K562 (cell line): ENCODE results near the gene LEPROT. TPM values are rescaled to one million over a fixed set of nuclear protein-coding genes. Genes with fewer than 3 reads are reported as not detected.

Experiments used
- ATAC-seq: fragments of 200-7000 bp; cut with Tn5 transposase; 3 replicates; pipeline ENCODE4 v1.9.1; 2020; ENCODE audit warnings: moderate library complexity
- BruUV-seq: library from RNA; stranded (reverse); fragments of 400-500 nt; replicated peaks from 2 replicates; lab custom pipeline; 2021; lab: Mats Ljungman, UMichigan
- CTCF ChIA-PET: fragments of 300-600 bp; formaldehyde crosslinking; extraction: SDS; loops from one replicate; lab custom pipeline; 2021; ENCODE audit warnings: low intra/inter-chr PET ratio; lab: Yijun Ruan, JAX
- POLR2A ChIA-PET: fragments of 300-600, 350-650 bp; sonication (Branson Sonifier 250); formaldehyde crosslinking; extraction: SDS; loops from one replicate; lab custom pipeline; 2021; ENCODE audit warnings: antibody characterized with exemption, inconsistent platforms; lab: Yijun Ruan, JAX
- DNase-seq, 4 experiments: peaks; one replicate each; pipeline versions ENCODE4 v3.0.0 to v3.0.0-alpha.2; 2011 to 2018; ENCODE audit warnings: low spot score in 3 of 4, mixed read lengths in 3 of 4; ENCODE audit errors: extremely low read depth in 1 of 4
- FAIRE-seq: peaks from 2 replicates; lab custom pipeline; 2011; peaks lifted over from hg19 to GRCh38; lab: Jason Lieb, UNC
- H2AFZ ChIP-seq: 2 replicates; pipeline ENCODE4 v1.6.0; 2011; ENCODE audit warnings: low read depth, low read length, control low read depth, inconsistent platforms
- H3K27ac ChIP-seq: fragments of 200-600 bp; 3 replicates; pipeline ENCODE4 v1.8.0; 2011; ENCODE audit warnings: low read depth, mild to moderate bottlenecking, control low read depth, inconsistent platforms, low read length, moderate library complexity, mixed read lengths; ENCODE audit errors: extremely low read depth
- H3K27me3 ChIP-seq, 2 experiments: fragments of 300-600 bp in 1 of 2; 2 replicates in 1 of 2; 3 replicates in 1 of 2; pipeline versions ENCODE4 v1.6.0 to v1.8.0; 2011; ENCODE audit warnings: inconsistent platforms in 2 of 2, low read length in 2 of 2, mild to moderate bottlenecking in 1 of 2, mixed read lengths in 1 of 2, moderate library complexity in 1 of 2; ENCODE audit not compliant: control insufficient read depth in 2 of 2, insufficient read depth in 2 of 2
- H3K36me3 ChIP-seq: fragments of 300-600 bp; 3 replicates; pipeline ENCODE4 v1.8.0; 2011; ENCODE audit warnings: mild to moderate bottlenecking, low read length, inconsistent platforms; ENCODE audit not compliant: control insufficient read depth, insufficient read depth
- H3K4me1 ChIP-seq, 2 experiments: fragments of 200-600 bp in 1 of 2; replicated peaks in 1 of 2; 2 replicates in 1 of 2; 3 replicates in 1 of 2; pipeline versions ENCODE4 v1.5.1 to v1.8.0; 2011; ENCODE audit warnings: inconsistent platforms in 2 of 2, low read length in 2 of 2, mild to moderate bottlenecking in 1 of 2, mixed read lengths in 1 of 2, moderate library complexity in 1 of 2; ENCODE audit not compliant: control insufficient read depth in 2 of 2, insufficient read depth in 2 of 2
- H3K4me2 ChIP-seq: 2 replicates; pipeline ENCODE4 v1.6.1; 2011; ENCODE audit warnings: low read length, control low read depth, inconsistent platforms, mixed read lengths; ENCODE audit not compliant: insufficient read depth
- H3K4me3 ChIP-seq: fragments of 200-600 bp; sonication (generic), shearing (Covaris generic); 2 replicates; pipeline ENCODE4 v1.5.1; 2016; ENCODE audit warnings: control low read depth, inconsistent platforms
- H3K79me2 ChIP-seq: fragments of 200-600 bp; 3 replicates; pipeline ENCODE4 v1.8.0; 2011; ENCODE audit warnings: low read length, inconsistent platforms; ENCODE audit not compliant: control insufficient read depth, insufficient read depth
- H3K9ac ChIP-seq, 2 experiments: 2 replicates each; pipeline versions ENCODE4 v1.6.0 to v1.6.1; 2011; ENCODE audit warnings: low read depth in 2 of 2, low read length in 2 of 2, control low read depth in 1 of 2, inconsistent platforms in 1 of 2, mild to moderate bottlenecking in 1 of 2, mixed read lengths in 1 of 2; ENCODE audit not compliant: insufficient read depth in 1 of 2
- H3K9me1 ChIP-seq: one replicate; pipeline ENCODE4 v1.6.0; 2011; ENCODE audit warnings: inconsistent platforms, mild to moderate bottlenecking, low read length, moderate library complexity; ENCODE audit not compliant: control insufficient read depth, insufficient read depth
- H3K9me3 ChIP-seq: replicated peaks from 2 replicates; pipeline ENCODE4 v1.5.1; 2011; ENCODE audit warnings: low read depth, low read length, inconsistent platforms; ENCODE audit not compliant: control insufficient read depth, insufficient read depth
- H4K20me1 ChIP-seq: replicated peaks from 2 replicates; pipeline ENCODE4 v1.6.1; 2011; ENCODE audit warnings: low read length, inconsistent platforms, mixed read lengths; ENCODE audit not compliant: control insufficient read depth, insufficient read depth
- ARID1B ChIP-seq: fragments of 450-650 bp; IDR thresholded peaks from 2 replicates; pipeline ENCODE4 v1.6.1; 2016; ENCODE audit warnings: antibody characterized with exemption, mild to moderate bottlenecking, inconsistent platforms
- ATF3 ChIP-seq, 2 experiments: fragments of 450-650 bp in 1 of 2; sonication (generic) in 1 of 2; formaldehyde crosslinking in 1 of 2; IDR thresholded peaks in 1 of 2; conservative IDR thresholded peaks in 1 of 2; 2 replicates each; pipeline versions ENCODE4 v1.6.1 to v1.8.1; 2016 to 2023; ENCODE audit warnings: mild to moderate bottlenecking in 2 of 2, moderate library complexity in 2 of 2, inconsistent platforms in 1 of 2, missing genetic modification reagents in 1 of 2
- FOSL1 ChIP-seq: fragments of 200-800 bp; sonication (Bioruptor generic); conservative IDR thresholded peaks from 2 replicates; pipeline ENCODE4 v1.6.1; 2016; ENCODE audit warnings: missing genetic modification characterization, missing compliant biosample characterization
- JUND ChIP-seq, 2 experiments: IDR thresholded peaks; 2 replicates in 1 of 2; 3 replicates in 1 of 2; pipeline ENCODE4 v1.6.1; 2011; ENCODE audit warnings: borderline replicate concordance in 2 of 2, low read depth in 2 of 2, low read length in 2 of 2, improper control_type of control experiment in 1 of 2, missing biosample characterization in 1 of 2, missing genetic modification characterization in 1 of 2, missing genetic modification reagents in 1 of 2
- RNF2 ChIP-seq: sonication (generic); IDR thresholded peaks from 2 replicates; pipeline ENCODE4 v1.6.1; 2016
- ZNF395 ChIP-seq: fragments of 200-800 bp; sonication (Bioruptor generic); IDR thresholded peaks from 2 replicates; pipeline ENCODE4 v1.6.1; 2017; ENCODE audit warnings: missing genetic modification characterization, missing compliant biosample characterization
- ZNF592 ChIP-seq: fragments of 450-650 bp; IDR thresholded peaks from 2 replicates; pipeline ENCODE4 v1.6.1; 2017; ENCODE audit warnings: antibody characterized with exemption, mild to moderate bottlenecking
- WGBS: fragments of 100-300 bp; shearing (Covaris generic); methylation state at CpG from one replicate; pipeline ENCODE4 v1.1.6; 2016; ENCODE audit warnings: low coverage, mixed read lengths; ENCODE audit not compliant: insufficient coverage; ENCODE audit errors: missing lambda C conversion rate; 5-methylcytosine and 5-hydroxymethylcytosine counted together
- in situ Hi-C: fragments of 300-500 bp; cut with MboI; formaldehyde crosslinking; loops from 4 replicates; pipeline ENCODE4 v1.15.0; 2018; ENCODE audit warnings: inconsistent platforms, mixed read lengths
- intact Hi-C: fragments of 100-400 bp; cut with micrococcal nuclease; formaldehyde crosslinking; loops from 2 replicates; pipeline ENCODE4 v1.14.2; 2022
- polyA plus RNA-seq, 8 experiments: library from polyadenylated mRNA; depleted of rRNA in 4 of 8; stranded (reverse) in 5 of 8; unstranded in 3 of 8; fragments of >200 nt; fragmentation: Nextera tagmentation in 2 of 8; fragmentation: Illumina TruSeq in 1 of 8; extraction: Ambion mirVana in 2 of 8; extraction: Trizol in 1 of 8; gene quantifications; 2 replicates each; pipeline versions ENCODE4 v1.2.1 to v1.2.3, GENCODE V29; 2011 to 2014; ENCODE audit warnings: inconsistent platforms in 1 of 8, missing spikeins in 1 of 8
- total RNA-seq, 7 experiments: library from RNA; depleted of rRNA in 6 of 7; stranded (reverse); fragments of >200 nt in 6 of 7; fragmentation: Illumina TruSeq in 2 of 7; extraction: Trizol in 2 of 7; gene quantifications; 2 replicates each; pipeline versions ENCODE4 v1.2.1 to v1.2.3, GENCODE V29; 2011 to 2021; ENCODE audit warnings: low replicate concordance in 1 of 7
- TF ChIP-seq, protein P1 (sequence below): fragments of 250-450 bp; sonication (Bioruptor Pico); IDR thresholded peaks from 2 replicates; pipeline ENCODE4 v1.4.0; 2020; ENCODE audit warnings: mild to moderate bottlenecking, moderate library complexity

LEPROT gene
- total and polyA plus RNA-seq, 9 of the 15 experiments (the other 6 are each of a cell fraction or from before 2014, with no cell fraction given) = 28.1 to 97.5 (median 45.8) TPM

DNA sequence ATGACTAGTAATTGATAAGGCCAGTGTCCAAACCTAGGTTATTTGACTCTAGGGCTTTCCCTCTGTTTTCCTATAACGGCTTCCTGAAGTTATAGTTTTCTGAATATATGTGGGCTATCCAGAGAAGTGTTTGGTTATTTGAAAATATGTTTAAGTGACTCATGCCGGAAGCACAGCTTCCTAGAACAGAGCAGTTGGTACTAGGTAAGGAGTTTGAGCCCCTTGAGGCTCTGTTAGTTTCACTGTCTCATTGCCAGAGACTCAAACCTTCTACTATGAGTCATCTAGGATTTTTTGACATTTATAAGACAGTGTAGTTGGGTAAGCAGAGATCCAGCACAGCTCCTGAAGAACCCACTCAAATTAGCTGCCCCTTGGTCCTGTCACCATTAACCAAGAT is 27.1 kb upstream of the LEPROT start:
- Histone ChIP-seq H3K9me1 (no peaks in the 10 kb centered on the region), H3K27ac (peak overlapping the region; percentile 25; the same call in 2 of the 3 replicates), H3K27me3 (no peaks in the 10 kb centered on the region), H3K9me3 (no peaks in the 10 kb centered on the region), H3K9ac (no peak overlapping the region), H2AFZ (no peak overlapping the region), H3K36me3 (peaks cover 98% of the 10 kb centered on the region), H4K20me1 (no peaks in the 10 kb centered on the region), H3K4me3 (no peak overlapping the region), H3K4me2 (no peak overlapping the region), H3K4me1 (no peaks in the 10 kb centered on the region), H3K79me2 (no peaks in the 10 kb centered on the region; the same call in 2 of the 3 replicates)
- intact Hi-C loops = no loop called here
- peak; percentile 29; the same call in 1 of the 3 replicates for ATAC-seq
- 83% methylated on average over 2 of the region's 2 CpGs for WGBS
- ChIA-PET CTCF (no interaction called here), POLR2A (interaction anchor here (0.5 to 3.9 kb wide), 3 partner anchors 19 to 41 kb away, joined by 3 to 10 read pairs (median 3); no protein-coding TSS in a partner anchor)
- in situ Hi-C loops = no loop called here
- no peak for FAIRE-seq
- TF ChIP-seq, protein P1, sequence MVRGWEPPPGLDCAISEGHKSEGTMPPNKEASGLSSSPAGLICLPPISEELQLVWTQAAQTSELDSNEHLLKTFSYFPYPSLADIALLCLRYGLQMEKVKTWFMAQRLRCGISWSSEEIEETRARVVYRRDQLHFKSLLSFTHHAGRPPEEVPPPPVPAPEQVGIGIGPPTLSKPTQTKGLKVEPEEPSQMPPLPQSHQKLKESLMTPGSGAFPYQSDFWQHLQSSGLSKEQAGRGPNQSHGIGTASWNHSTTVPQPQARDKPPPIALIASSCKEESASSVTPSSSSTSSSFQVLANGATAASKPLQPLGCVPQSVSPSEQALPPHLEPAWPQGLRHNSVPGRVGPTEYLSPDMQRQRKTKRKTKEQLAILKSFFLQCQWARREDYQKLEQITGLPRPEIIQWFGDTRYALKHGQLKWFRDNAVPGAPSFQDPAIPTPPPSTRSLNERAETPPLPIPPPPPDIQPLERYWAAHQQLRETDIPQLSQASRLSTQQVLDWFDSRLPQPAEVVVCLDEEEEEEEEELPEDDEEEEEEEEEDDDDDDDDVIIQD (CRISPR knock-in tag) = no peak
- peak; percentile 56; the same call in 1 of the 2 replicates for TF ChIP-seq JUND (IDR thresholded peaks at IDR 0.05; ENCODE audit: borderline replicate concordance, low read depth, low read length)
- TF ChIP-seq JUND (tag; IDR thresholded peaks at IDR 0.05; ENCODE audit: borderline replicate concordance, low read depth, low read length) = no peak
- no peak for TF ChIP-seq RNF2
- no peak for TF ChIP-seq ZNF592
- TF ChIP-seq FOSL1 = peak; percentile 76
- 0 out of 2 replicates have a peak, but pooled peaks have one; percentile 8 for TF ChIP-seq ARID1B
- TF ChIP-seq ZNF395 (CRISPR knock-in tag) = no peak
- TF ChIP-seq ATF3 (IDR thresholded peaks at IDR 0.05) = peak; percentile 52
- no peak for TF ChIP-seq ATF3 (CRISPR knock-in tag; conservative IDR thresholded peaks at IDR 0.05)
- no TSS peak for BruUV-seq
- peak in 2 of 4 experiments; percentile 13 to 29 for DNase-seq
